Measurements from ENCODE around the gene ZNF133. TPM values are rescaled to one million over a fixed set of nuclear protein-coding genes. Genes with fewer than 3 reads are reported as not detected.

The ZNF133 gene
- total and polyA plus RNA-seq, 2 of the 13 experiments (the other 11 are each of a cell fraction or from before 2014, with no cell fraction given), result 23.5 to 26.7 TPM

DNA sequence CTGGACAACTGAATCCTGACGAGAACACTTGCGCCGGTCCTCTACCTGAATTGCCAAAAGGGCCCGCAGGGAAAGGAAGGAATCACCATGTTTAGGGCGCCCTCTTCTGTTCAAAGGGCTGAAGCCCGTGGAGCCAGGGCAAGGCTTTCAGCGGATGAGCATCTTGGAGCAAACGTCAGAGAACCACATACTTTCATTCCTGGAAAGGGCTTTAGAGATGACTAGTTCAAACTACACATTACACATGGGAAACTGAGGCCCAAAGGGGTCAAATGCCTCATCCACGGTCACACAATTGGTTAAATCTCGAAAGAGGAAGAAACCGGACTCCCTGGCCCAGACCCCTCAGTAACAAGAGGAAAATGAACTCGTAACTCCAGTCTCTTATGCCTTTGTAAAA is 11.5 kb upstream of the ZNF133 start (continued):
- TF ChIP-seq, protein P1, sequence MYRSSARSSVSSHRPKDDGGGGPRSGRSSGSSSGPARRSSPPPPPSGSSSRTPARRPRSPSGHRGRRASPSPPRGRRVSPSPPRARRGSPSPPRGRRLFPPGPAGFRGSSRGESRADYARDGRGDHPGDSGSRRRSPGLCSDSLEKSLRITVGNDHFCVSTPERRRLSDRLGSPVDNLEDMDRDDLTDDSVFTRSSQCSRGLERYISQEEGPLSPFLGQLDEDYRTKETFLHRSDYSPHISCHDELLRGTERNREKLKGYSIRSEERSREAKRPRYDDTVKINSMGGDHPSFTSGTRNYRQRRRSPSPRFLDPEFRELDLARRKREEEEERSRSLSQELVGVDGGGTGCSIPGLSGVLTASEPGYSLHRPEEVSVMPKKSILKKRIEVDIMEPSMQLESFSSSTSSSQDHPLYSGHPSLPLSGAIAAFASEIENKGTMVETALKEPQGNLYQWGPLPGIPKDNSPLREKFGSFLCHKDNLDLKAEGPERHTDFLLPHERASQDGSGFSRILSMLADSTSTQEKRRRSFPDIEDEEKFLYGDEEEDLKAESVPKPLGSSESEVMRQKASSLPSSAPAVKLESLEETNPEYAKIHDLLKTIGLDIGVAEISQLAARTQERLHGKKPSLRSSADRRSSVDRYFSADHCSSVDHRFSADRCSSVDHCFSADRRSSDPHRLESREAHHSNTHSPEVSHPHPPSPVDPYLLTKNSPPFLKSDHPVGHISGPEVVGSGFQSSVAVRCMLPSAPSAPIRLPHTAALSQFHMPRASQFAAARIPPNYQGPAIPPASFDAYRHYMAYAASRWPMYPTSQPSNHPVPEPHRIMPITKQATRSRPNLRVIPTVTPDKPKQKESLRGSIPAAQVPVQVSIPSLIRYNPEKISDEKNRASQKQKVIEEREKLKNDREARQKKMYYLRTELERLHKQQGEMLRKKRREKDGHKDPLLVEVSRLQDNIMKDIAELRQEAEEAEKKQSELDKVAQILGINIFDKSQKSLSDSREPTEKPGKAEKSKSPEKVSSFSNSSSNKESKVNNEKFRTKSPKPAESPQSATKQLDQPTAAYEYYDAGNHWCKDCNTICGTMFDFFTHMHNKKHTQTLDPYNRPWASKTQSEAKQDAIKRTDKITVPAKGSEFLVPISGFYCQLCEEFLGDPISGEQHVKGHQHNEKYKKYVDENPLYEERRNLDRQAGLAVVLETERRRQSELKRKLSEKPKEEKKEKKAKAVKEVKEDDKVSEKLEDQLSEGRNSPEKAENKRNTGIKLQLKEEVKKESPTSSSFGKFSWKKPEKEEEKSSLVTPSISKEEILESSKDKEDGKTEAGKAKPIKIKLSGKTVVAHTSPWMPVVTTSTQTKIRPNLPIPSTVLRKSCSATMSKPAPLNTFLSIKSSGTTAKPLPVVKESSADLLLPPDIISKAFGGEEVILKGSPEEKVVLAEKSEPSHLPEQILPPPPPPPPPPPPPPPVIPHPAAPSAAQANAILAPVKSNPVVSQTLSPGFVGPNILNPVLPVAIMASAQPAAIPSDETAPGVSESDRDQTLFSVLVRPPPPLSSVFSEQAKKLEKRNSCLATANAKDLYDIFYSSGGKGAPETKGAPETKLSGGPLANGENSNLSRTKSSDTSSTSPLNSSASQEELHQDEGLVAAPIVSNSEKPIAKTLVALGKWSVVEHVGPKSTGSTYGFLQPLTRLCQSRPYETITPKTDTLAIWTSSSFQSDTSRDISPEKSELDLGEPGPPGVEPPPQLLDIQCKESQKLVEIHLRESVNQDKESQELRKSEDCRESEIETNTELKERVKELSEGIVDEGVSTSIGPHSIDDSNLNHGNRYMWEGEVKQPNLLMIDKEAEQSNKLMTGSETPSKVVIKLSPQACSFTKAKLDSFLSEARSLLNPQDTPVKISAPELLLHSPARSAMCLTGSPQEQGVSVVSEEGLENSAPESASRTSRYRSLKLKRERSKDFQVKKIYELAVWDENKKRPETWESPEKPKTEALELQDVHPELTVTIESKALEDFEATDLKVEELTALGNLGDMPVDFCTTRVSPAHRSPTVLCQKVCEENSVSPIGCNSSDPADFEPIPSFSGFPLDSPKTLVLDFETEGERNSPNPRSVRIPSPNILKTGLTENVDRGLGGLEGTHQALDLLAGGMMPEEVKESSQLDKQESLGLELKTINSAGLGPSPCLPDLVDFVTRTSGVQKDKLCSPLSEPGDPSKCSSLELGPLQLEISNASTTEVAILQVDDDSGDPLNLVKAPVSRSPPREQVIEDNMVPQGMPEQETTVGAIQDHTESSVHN (CRISPR knock-in tag; IDR thresholded peaks at IDR 0.05), result no peak
- no peak for TF ChIP-seq MXI1 (IDR thresholded peaks at IDR 0.05; ENCODE audit: borderline replicate concordance, low read depth, low read length)
- TF ChIP-seq, protein P2, sequence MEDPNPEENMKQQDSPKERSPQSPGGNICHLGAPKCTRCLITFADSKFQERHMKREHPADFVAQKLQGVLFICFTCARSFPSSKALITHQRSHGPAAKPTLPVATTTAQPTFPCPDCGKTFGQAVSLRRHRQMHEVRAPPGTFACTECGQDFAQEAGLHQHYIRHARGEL (CRISPR knock-in tag; IDR thresholded peaks at IDR 0.05), result no peak
- no peak for TF ChIP-seq ZFP36L1 (CRISPR knock-in tag; IDR thresholded peaks at IDR 0.05)
- no peak for TF ChIP-seq NR2C2 (CRISPR knock-in tag; IDR thresholded peaks at IDR 0.05; ENCODE audit: borderline replicate concordance)
- TF ChIP-seq SKI (IDR thresholded peaks at IDR 0.05; ENCODE audit: partially characterized antibody), result no peak
- no peak for TF ChIP-seq TSC22D2 (CRISPR knock-in tag; IDR thresholded peaks at IDR 0.05; ENCODE audit: borderline replicate concordance)
- TF ChIP-seq, protein P3, sequence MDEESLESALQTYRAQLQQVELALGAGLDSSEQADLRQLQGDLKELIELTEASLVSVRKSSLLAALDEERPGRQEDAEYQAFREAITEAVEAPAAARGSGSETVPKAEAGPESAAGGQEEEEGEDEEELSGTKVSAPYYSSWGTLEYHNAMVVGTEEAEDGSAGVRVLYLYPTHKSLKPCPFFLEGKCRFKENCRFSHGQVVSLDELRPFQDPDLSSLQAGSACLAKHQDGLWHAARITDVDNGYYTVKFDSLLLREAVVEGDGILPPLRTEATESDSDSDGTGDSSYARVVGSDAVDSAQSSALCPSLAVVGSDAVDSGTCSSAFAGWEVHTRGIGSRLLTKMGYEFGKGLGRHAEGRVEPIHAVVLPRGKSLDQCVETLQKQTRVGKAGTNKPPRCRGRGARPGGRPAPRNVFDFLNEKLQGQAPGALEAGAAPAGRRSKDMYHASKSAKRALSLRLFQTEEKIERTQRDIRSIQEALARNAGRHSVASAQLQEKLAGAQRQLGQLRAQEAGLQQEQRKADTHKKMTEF (CRISPR knock-in tag; IDR thresholded peaks at IDR 0.05), result 0 out of 2 replicates have a peak, but pooled peaks have one; percentile 37
- TF ChIP-seq, protein P4, sequence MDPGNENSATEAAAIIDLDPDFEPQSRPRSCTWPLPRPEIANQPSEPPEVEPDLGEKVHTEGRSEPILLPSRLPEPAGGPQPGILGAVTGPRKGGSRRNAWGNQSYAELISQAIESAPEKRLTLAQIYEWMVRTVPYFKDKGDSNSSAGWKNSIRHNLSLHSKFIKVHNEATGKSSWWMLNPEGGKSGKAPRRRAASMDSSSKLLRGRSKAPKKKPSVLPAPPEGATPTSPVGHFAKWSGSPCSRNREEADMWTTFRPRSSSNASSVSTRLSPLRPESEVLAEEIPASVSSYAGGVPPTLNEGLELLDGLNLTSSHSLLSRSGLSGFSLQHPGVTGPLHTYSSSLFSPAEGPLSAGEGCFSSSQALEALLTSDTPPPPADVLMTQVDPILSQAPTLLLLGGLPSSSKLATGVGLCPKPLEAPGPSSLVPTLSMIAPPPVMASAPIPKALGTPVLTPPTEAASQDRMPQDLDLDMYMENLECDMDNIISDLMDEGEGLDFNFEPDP (CRISPR knock-in tag; conservative IDR thresholded peaks at IDR 0.05), result 0 out of 2 replicates have a peak, but pooled peaks have one; percentile 57
- no peak for TF ChIP-seq HNF4G (IDR thresholded peaks at IDR 0.05; ENCODE audit: borderline replicate concordance, low read depth, low read length)
- TF ChIP-seq HNF4G (CRISPR knock-in tag; IDR thresholded peaks at IDR 0.05; ENCODE audit: borderline replicate concordance, low read depth), result no peak
- TF ChIP-seq YEATS2 (CRISPR knock-in tag; IDR thresholded peaks at IDR 0.05; ENCODE audit: borderline replicate concordance), result no peak
- TF ChIP-seq ZNF430 (CRISPR knock-in tag; IDR thresholded peaks at IDR 0.05), result no peak
- TF ChIP-seq, protein P5, sequence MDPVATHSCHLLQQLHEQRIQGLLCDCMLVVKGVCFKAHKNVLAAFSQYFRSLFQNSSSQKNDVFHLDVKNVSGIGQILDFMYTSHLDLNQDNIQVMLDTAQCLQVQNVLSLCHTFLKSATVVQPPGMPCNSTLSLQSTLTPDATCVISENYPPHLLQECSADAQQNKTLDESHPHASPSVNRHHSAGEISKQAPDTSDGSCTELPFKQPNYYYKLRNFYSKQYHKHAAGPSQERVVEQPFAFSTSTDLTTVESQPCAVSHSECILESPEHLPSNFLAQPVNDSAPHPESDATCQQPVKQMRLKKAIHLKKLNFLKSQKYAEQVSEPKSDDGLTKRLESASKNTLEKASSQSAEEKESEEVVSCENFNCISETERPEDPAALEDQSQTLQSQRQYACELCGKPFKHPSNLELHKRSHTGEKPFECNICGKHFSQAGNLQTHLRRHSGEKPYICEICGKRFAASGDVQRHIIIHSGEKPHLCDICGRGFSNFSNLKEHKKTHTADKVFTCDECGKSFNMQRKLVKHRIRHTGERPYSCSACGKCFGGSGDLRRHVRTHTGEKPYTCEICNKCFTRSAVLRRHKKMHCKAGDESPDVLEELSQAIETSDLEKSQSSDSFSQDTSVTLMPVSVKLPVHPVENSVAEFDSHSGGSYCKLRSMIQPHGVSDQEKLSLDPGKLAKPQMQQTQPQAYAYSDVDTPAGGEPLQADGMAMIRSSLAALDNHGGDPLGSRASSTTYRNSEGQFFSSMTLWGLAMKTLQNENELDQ (CRISPR knock-in tag; IDR thresholded peaks at IDR 0.05; ENCODE audit: borderline replicate concordance), result no peak
- TF ChIP-seq TCF7L2 (IDR thresholded peaks at IDR 0.05; ENCODE audit: low read depth, low read length), result no peak
- no peak for TF ChIP-seq MIER3 (CRISPR knock-in tag; IDR thresholded peaks at IDR 0.05; ENCODE audit: borderline replicate concordance)
